ENCODE data around the gene SLC19A1.

- no peak for TF ChIP-seq TAF1 (IDR thresholded peaks at IDR 0.05; ENCODE audit: low read depth)
- no peak for TF ChIP-seq CREB1 (IDR thresholded peaks at IDR 0.05; ENCODE audit: low read depth)
- TF ChIP-seq REST (IDR thresholded peaks at IDR 0.05; ENCODE audit: low read depth): no peak
- no peak for TF ChIP-seq CEBPB (IDR thresholded peaks at IDR 0.05)
- TF ChIP-seq EP300 (IDR thresholded peaks at IDR 0.05; ENCODE audit: borderline replicate concordance): no peak
- no peak for TF ChIP-seq USF1 (IDR thresholded peaks at IDR 0.05)
- TF ChIP-seq YY1 (IDR thresholded peaks at IDR 0.05; ENCODE audit: low read depth): no peak
- no peak for TF ChIP-seq RAD21 (IDR thresholded peaks at IDR 0.05; ENCODE audit: low read depth)
- TF ChIP-seq MAX (IDR thresholded peaks at IDR 0.05): no peak
Measured at GRCh38 chr21:45463871-45464270, 78.4 kb downstream of the SLC19A1 start.

Data from Ishikawa (cell line).